GM18858 (cell line): ENCODE data around the gene PTPN1.
"Not testable (repeated sequence)": the region's sequence is repeated elsewhere in the genome, so short reads cannot be mapped to it uniquely, and the experiment has no call there.

Experiments used
- ATAC-seq: cut with Tn5 transposase; IDR thresholded peaks from one replicate; pipeline ENCODE4 v1.9.1; 2021; ENCODE audit not compliant: unreplicated experiment

PTPN1 gene

GRCh38 chr20:50587291-50587961 lies 77.2 kb downstream of the PTPN1 start:
- ATAC-seq = no peak

- no peak for ATAC-seq
Observed at GRCh38 chr20:50588034-50588736, 78.0 kb downstream of the PTPN1 start.

GRCh38 chr20:50589548-50590347 lies 79.6 kb downstream of the PTPN1 start:
- ATAC-seq = no peak

GRCh38 chr20:50590348-50590664 lies 80.1 kb downstream of the PTPN1 start:
- no peak for ATAC-seq

GRCh38 chr20:50591233-50591852 lies 81.2 kb downstream of the PTPN1 start:
- no peak for ATAC-seq

- no peak for ATAC-seq
Observed at GRCh38 chr20:50592282-50593004, 82.3 kb downstream of the PTPN1 start.

GRCh38 chr20:50593005-50593335 lies 82.8 kb downstream of the PTPN1 start:
- no peak for ATAC-seq

- ATAC-seq = no peak
Observed at GRCh38 chr20:50594231-50594590, 84.0 kb downstream of the PTPN1 start.

GRCh38 chr20:50594591-50595432 lies 84.6 kb downstream of the PTPN1 start:
- ATAC-seq = no peak

GRCh38 chr20:50595433-50595895 lies 85.3 kb downstream of the PTPN1 start:
- no peak for ATAC-seq

- ATAC-seq = no peak
Observed at GRCh38 chr20:50595988-50596693, 86.0 kb downstream of the PTPN1 start.

- no peak for ATAC-seq
Observed at GRCh38 chr20:50596694-50597021, 86.5 kb downstream of the PTPN1 start.

GRCh38 chr20:50597406-50597969 lies 87.3 kb downstream of the PTPN1 start:
- no peak for ATAC-seq

GRCh38 chr20:50598074-50598473 lies 87.9 kb downstream of the PTPN1 start:
- ATAC-seq = no peak

- not testable (repeated sequence) for ATAC-seq
Observed at GRCh38 chr20:50598768-50599167, 88.6 kb downstream of the PTPN1 start.

GRCh38 chr20:50600281-50600895 lies 90.2 kb downstream of the PTPN1 start:
- ATAC-seq = no peak

- no peak for ATAC-seq
Observed at GRCh38 chr20:50601511-50602431, 91.6 kb downstream of the PTPN1 start.
